Retina (tissue), 1 donor: ENCODE results near the gene AP3B1.

Experiments
- DNase-seq: peaks from one replicate; pipeline ENCODE4 v3.0.0-alpha.2; 2016

AP3B1 gene

GRCh38 chr5:77960305-77960704 is 334.2 kb downstream of the AP3B1 start:
- no peak for DNase-seq

- DNase-seq: peak; percentile 56
Measured at GRCh38 chr5:77958642-77959330, 335.7 kb downstream of the AP3B1 start.

- DNase-seq: peak; percentile 82
Measured at GRCh38 chr5:77957931-77958521, 336.5 kb downstream of the AP3B1 start.

GRCh38 chr5:77957516-77957915 is 337.0 kb downstream of the AP3B1 start:
- DNase-seq: peak; percentile 73

GRCh38 chr5:77957081-77957480 is 337.4 kb downstream of the AP3B1 start:
- DNase-seq: no peak

GRCh38 chr5:77955577-77955976 is 338.9 kb downstream of the AP3B1 start:
- DNase-seq: no peak

- DNase-seq: no peak
Measured at GRCh38 chr5:77953374-77953773, 341.1 kb downstream of the AP3B1 start.

DNA sequence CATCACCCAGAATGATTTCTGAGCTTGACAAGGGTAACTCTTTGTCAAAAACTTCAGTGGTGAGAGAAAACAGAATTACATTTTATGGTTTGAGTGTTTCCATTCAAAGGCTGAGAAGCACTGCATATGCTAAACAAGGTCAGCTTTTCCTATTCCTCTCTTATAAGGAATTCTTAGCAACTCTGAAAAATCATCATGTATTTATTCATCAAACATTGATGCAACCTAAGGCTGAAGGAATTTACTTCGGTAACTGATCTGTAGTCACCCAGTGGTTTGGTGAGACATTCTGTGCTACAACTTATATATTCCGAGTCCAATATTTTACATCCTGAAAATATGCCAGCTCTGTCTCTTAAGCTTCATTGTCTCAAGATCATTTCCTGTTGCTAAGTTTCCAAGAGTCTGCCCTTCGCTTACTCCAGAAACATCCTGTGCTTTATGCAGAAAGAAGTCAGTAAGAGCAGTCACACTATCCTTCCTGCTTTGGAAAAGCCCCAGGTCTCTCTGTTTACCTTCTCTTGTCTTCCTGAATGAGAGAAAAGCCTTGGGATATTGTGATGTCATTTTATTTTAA is 341.8 kb downstream of the AP3B1 start:
- no peak for DNase-seq
